GM13976 (cell line): ENCODE measurements around the gene UXS1.
A peak's percentile ranks its signal among the peaks of the same experiment; 100 is the strongest.

Experiments used
- DNase-seq: peaks from one replicate; pipeline ENCODE4 v3.0.0; 2012; ENCODE audit warnings: low spot score
- CTCF ChIP-seq: IDR thresholded peaks from 2 replicates; pipeline ENCODE4 v1.5.1; 2012; ENCODE audit warnings: borderline replicate concordance, mild to moderate bottlenecking; ENCODE audit not compliant: insufficient read depth; ENCODE audit errors: extremely low read depth, missing control alignments, control extremely low read depth
- in situ Hi-C: fragments of 300-500 bp; cut with MboI; formaldehyde crosslinking; loops from one replicate; pipeline ENCODE4 v1.12.0; 2022; ENCODE audit warnings: low sequenced_read_pairs, mixed read lengths, inconsistent platforms; ENCODE audit not compliant: unreplicated experiment

Gene UXS1

GRCh38 chr2:106195456-106195855 is 1.4 kb upstream of the UXS1 start:
- no peak for DNase-seq
- no peak for TF ChIP-seq CTCF
- in situ Hi-C loops = no loop called here

DNA sequence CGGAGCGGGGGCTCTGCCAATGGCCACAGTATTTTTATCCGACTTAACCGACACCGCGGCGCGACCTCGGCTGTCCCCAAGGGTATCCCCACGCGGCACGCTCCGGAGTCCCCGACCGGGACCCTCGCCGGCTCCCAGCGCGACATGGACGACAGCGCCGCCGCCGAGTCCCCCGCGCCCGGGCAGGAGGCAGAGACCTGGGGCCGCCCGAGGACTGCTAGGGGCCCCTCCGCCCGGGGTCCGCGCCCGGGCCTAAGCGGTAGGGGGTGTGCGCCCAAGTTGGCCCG is 468 bp downstream of the UXS1 start:
- no peak for DNase-seq
- in situ Hi-C loops = no loop called here
- no peak for TF ChIP-seq CTCF

DNA sequence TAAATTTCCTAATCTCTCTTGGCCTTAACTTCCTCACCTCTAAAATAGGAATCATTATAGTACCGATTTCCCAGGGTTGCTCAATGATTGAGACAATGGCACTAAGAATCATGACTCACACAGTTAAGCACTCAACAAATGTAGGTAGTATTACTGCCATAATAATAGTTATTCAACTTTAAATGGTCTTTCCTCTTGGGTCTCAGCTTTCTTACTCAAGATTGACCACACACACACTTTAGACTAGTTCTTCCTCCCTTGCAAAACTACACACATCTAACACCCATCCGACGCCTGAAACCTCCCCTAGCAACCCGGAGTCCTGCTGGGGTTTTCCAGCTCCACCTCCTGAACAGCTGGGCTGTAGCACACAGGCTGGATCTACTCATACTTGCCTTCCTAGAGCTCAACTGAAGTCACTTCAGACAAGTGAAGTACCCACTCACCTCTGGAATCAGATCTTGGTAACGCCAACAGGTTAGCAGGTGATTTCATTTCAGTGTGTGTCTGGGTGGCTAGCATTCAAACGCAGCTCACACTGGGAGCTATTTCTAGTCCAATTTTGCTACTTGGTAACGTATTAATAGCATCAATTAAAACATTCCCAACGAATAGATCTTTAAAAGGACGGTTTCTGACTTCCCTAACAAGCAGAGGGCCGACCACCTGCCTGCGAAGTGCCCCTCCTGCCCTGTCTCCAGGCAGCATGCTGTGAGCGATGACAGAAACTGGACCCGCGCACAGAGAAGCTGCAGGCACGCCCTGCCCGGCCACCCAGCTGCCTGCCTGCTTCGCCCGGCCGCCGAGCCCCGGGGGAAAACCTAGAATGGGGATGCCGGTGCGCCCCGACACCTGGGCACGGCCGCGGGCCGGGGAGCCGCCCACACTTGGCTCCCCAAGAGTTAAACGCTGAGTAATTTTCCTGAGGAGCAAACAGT is 1.1 kb downstream of the UXS1 start:
- peak; percentile 71 for DNase-seq
- in situ Hi-C loops = no loop called here
- no peak for TF ChIP-seq CTCF

DNA sequence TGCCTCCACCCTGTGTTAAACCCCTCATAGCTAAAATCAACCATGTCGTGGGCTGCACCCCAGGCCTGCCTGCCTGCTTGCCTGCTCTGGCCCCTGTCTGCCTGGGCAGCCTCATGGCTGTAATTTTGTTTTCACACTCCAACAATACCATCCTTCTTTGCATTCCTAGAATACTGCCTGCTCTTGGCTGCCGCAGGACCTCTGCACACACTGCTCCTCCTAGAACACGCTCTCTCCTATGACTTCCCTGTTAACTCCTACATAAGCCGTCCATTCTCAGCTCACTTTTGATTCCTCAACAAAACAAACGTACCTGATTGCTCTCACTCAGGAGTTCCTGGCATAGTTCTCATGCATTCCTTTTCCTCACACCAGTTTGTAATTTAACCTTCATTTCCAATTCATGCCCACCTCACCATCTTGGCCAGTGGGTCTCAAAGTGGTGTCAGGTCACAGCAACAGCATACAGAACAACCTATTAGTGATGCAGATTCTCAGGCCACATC is 2.5 kb downstream of the UXS1 start:
- no peak for DNase-seq
- TF ChIP-seq CTCF = no peak
- in situ Hi-C loops = no loop called here

GRCh38 chr2:106189764-106190468 is 4.2 kb downstream of the UXS1 start:
- TF ChIP-seq CTCF = no peak
- DNase-seq = no peak
- in situ Hi-C loops = no loop called here

DNA sequence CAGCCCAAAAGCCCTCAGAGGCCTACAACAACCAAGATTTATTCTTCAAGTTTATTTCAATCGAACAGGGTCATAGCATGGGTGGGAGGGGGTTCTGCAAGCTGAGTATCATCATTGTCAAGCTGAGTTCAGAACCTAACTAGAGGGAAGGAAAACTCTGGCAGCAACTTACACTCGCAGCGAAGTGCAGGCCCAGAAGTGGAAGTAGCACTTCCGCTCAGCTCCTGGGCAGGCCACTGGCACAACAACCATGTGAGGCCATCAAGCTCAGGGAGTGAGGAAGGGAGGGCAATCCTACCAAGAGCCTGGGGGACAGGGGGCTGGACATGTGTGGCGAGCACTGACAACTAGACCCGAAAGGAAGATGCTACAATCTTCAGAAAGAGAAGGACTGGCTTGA is 4.8 kb downstream of the UXS1 start:
- no peak for TF ChIP-seq CTCF
- in situ Hi-C loops = no loop called here
- no peak for DNase-seq
